Stomach smooth muscle (tissue), 2 donors: ENCODE results near the gene ANKS4B.
A peak's percentile ranks its signal among the peaks of the same experiment; 100 is the strongest.

Experiments used
- H3K27ac ChIP-seq: one replicate; pipeline ENCODE4 v1.7.0; 2013; ENCODE audit warnings: mild to moderate bottlenecking, low read length, inconsistent platforms
- H3K27me3 ChIP-seq, 2 donors: one replicate each; pipeline ENCODE4 v1.7.0; 2013; ENCODE audit warnings: low read length in 2 of 2; ENCODE audit not compliant: insufficient read depth in 2 of 2, control insufficient read depth in 1 of 2
- H3K36me3 ChIP-seq, 2 donors: one replicate each; pipeline ENCODE4 v1.7.0; 2013; ENCODE audit warnings: low read length in 2 of 2; ENCODE audit not compliant: control insufficient read depth in 2 of 2, insufficient read depth in 2 of 2
- H3K4me1 ChIP-seq: one replicate; pipeline ENCODE4 v1.7.0; 2013; ENCODE audit warnings: low read length; ENCODE audit not compliant: control insufficient read depth, insufficient read depth
- H3K4me3 ChIP-seq, 2 donors: one replicate each; pipeline ENCODE4 v1.7.0; 2013; ENCODE audit warnings: low read length in 2 of 2
- H3K9ac ChIP-seq, 2 donors: one replicate each; pipeline ENCODE4 v1.7.0; 2013; ENCODE audit warnings: low read length in 2 of 2, mild to moderate bottlenecking in 1 of 2
- H3K9me3 ChIP-seq, 2 donors: one replicate each; pipeline ENCODE4 v1.7.0; 2013; ENCODE audit warnings: low read length in 2 of 2; ENCODE audit not compliant: control insufficient read depth in 2 of 2
- donor health status: healthy.
- donor health status: Pancreatic carcinoma.

Gene ANKS4B

GRCh38 chr16:21300309-21301167, 67.0 kb downstream of the ANKS4B start:
- H3K27ac ChIP-seq: peak overlapping the region; percentile 31
- no peaks in the 10 kb centered on the region for H3K27me3 ChIP-seq
- peak overlapping the region; percentile 69 to 80 for H3K4me3 ChIP-seq
- H3K9ac ChIP-seq: peak overlapping the region in 1 of 2 donors; percentile 68
- H3K36me3 ChIP-seq: no peaks in the 10 kb centered on the region
- no peaks in the 10 kb centered on the region for H3K9me3 ChIP-seq
- H3K4me1 ChIP-seq: peaks cover 7% of the 10 kb centered on the region

- Histone ChIP-seq H3K27me3 (no peaks in the 10 kb centered on the region), H3K9ac (peak overlapping the region; percentile 43 to 68), H3K4me3 (peak overlapping the region; percentile 69 to 80), H3K4me1 (peaks cover 7% of the 10 kb centered on the region), H3K36me3 (no peaks in the 10 kb centered on the region), H3K27ac (peak overlapping the region; percentile 31), H3K9me3 (no peaks in the 10 kb centered on the region)
Observed at GRCh38 chr16:21301168-21301894, 67.8 kb downstream of the ANKS4B start.

- peaks cover 7% of the 10 kb centered on the region for H3K4me1 ChIP-seq
- H3K9me3 ChIP-seq: no peaks in the 10 kb centered on the region
- H3K36me3 ChIP-seq: no peaks in the 10 kb centered on the region
- H3K27ac ChIP-seq: no peak overlapping the region
- no peaks in the 10 kb centered on the region for H3K27me3 ChIP-seq
- peak overlapping the region in 1 of 2 donors; percentile 43 for H3K9ac ChIP-seq
- peak overlapping the region; percentile 69 to 80 for H3K4me3 ChIP-seq
Observed at GRCh38 chr16:21301895-21302291, 68.4 kb downstream of the ANKS4B start.

GRCh38 chr16:21302454-21302853, 69.0 kb downstream of the ANKS4B start:
- H3K9ac ChIP-seq: no peak overlapping the region
- no peak overlapping the region for H3K27ac ChIP-seq
- no peaks in the 10 kb centered on the region for H3K27me3 ChIP-seq
- H3K9me3 ChIP-seq: no peaks in the 10 kb centered on the region
- H3K4me3 ChIP-seq: no peak overlapping the region
- H3K4me1 ChIP-seq: peaks cover 7% of the 10 kb centered on the region
- H3K36me3 ChIP-seq: no peaks in the 10 kb centered on the region

- Histone ChIP-seq H3K9me3 (no peaks in the 10 kb centered on the region), H3K4me1 (peaks cover 7% of the 10 kb centered on the region), H3K27ac (no peak overlapping the region), H3K4me3 (no peak overlapping the region), H3K27me3 (no peaks in the 10 kb centered on the region), H3K36me3 (no peaks in the 10 kb centered on the region), H3K9ac (no peak overlapping the region)
Observed at GRCh38 chr16:21302898-21303528, 69.5 kb downstream of the ANKS4B start.
